WTC11 (cell line): ENCODE data around the gene ATG5. TPM values are rescaled to one million over a fixed set of nuclear protein-coding genes. Genes with fewer than 3 reads are reported as not detected.

Experiments
- ATAC-seq: fragments of 200-7000 bp; cut with Tn5 transposase; 2 replicates; pipeline ENCODE4 v1.10.0; 2021; ENCODE audit warnings: mild to moderate bottlenecking, moderate library complexity
- CTCF ChIA-PET: fragments of 300-600 bp; sonication (Branson Sonifier 250); formaldehyde crosslinking; loops from one replicate; lab custom pipeline; 2021; ENCODE audit warnings: antibody characterized with exemption; lab: Charles Lee
- POLR2A ChIA-PET: fragments of 350-600 bp; sonication (Branson Sonifier 250); formaldehyde crosslinking; loops from one replicate; lab custom pipeline; 2021; ENCODE audit warnings: antibody characterized with exemption; lab: Charles Lee
- DNase-seq: peaks from one replicate; pipeline ENCODE4 v3.0.0; 2021; ENCODE audit warnings: low spot score
- H3K27ac Mint-ChIP-seq: 2 replicates; pipeline ENCODE4 v1.8.0; 2021; ENCODE audit warnings: mixed read lengths
- H3K27me3 Mint-ChIP-seq: 2 replicates; pipeline ENCODE4 v1.8.0; 2021; ENCODE audit warnings: low read depth, mild to moderate bottlenecking, moderate library complexity, mixed read lengths
- H3K36me3 Mint-ChIP-seq: 2 replicates; pipeline ENCODE4 v1.8.0; 2021; ENCODE audit warnings: mixed read lengths
- H3K4me1 Mint-ChIP-seq: 2 replicates; pipeline ENCODE4 v1.8.0; 2022; ENCODE audit warnings: mixed read lengths
- H3K4me3 Mint-ChIP-seq: 2 replicates; pipeline ENCODE4 v1.8.0; 2021; ENCODE audit warnings: mild to moderate bottlenecking, moderate library complexity, mixed read lengths
- H3K9me3 Mint-ChIP-seq: 2 replicates; pipeline ENCODE4 v1.8.0; 2021; ENCODE audit warnings: mixed read lengths
- ATF1 ChIP-seq: sonication (generic); formaldehyde crosslinking; IDR thresholded peaks from 2 replicates; pipeline ENCODE4 v1.8.1; 2023; ENCODE audit warnings: mild to moderate bottlenecking, moderate library complexity, missing genetic modification reagents
- ATF3 ChIP-seq: sonication (generic); formaldehyde crosslinking; conservative IDR thresholded peaks from 2 replicates; pipeline ENCODE4 v1.8.1; 2022; ENCODE audit warnings: mild to moderate bottlenecking, missing genetic modification reagents
- CDX4 ChIP-seq: fragments of 250-450 bp; sonication (Bioruptor Pico); IDR thresholded peaks from 2 replicates; pipeline ENCODE4 v1.9.0; 2021; ENCODE audit warnings: moderate library complexity, mild to moderate bottlenecking, inconsistent platforms, borderline replicate concordance
- E2F1 ChIP-seq: sonication (generic); formaldehyde crosslinking; IDR thresholded peaks from 2 replicates; pipeline ENCODE4 v1.8.0; 2022; ENCODE audit warnings: mild to moderate bottlenecking, missing genetic modification reagents
- E2F5 ChIP-seq: sonication (generic); formaldehyde crosslinking; IDR thresholded peaks from 2 replicates; pipeline ENCODE4 v1.8.1; 2022; ENCODE audit warnings: mild to moderate bottlenecking, moderate library complexity, missing genetic modification reagents
- FOXP1 ChIP-seq: sonication (generic); formaldehyde crosslinking; IDR thresholded peaks from 2 replicates; pipeline ENCODE4 v1.8.0; 2022; ENCODE audit warnings: missing genetic modification reagents, mild to moderate bottlenecking, moderate library complexity, borderline replicate concordance
- GTF2I ChIP-seq: fragments of 250-450 bp; sonication (Bioruptor Pico); conservative IDR thresholded peaks from 2 replicates; pipeline ENCODE4 v1.4.0; 2021; ENCODE audit warnings: mild to moderate bottlenecking
- MXD4 ChIP-seq: fragments of 250-450 bp; sonication (Bioruptor Pico); IDR thresholded peaks from 2 replicates; pipeline ENCODE4 v1.8.0; 2021; ENCODE audit warnings: mild to moderate bottlenecking, moderate library complexity, borderline replicate concordance
- MYBL2 ChIP-seq: sonication (generic); formaldehyde crosslinking; IDR thresholded peaks from 2 replicates; pipeline ENCODE4 v1.8.1; 2023; ENCODE audit warnings: mild to moderate bottlenecking, moderate library complexity, missing genetic modification reagents
- NR2C2 ChIP-seq: sonication (generic); formaldehyde crosslinking; IDR thresholded peaks from 2 replicates; pipeline ENCODE4 v1.8.0; 2022; ENCODE audit warnings: mild to moderate bottlenecking, missing genetic modification reagents
- RORB ChIP-seq: fragments of 250-450 bp; sonication (Bioruptor Pico); IDR thresholded peaks from 2 replicates; pipeline ENCODE4 v1.9.0; 2021; ENCODE audit warnings: mild to moderate bottlenecking
- SP1 ChIP-seq: sonication (generic); formaldehyde crosslinking; conservative IDR thresholded peaks from 2 replicates; pipeline ENCODE4 v1.8.1; 2022; ENCODE audit warnings: missing genetic modification reagents
- STAT6 ChIP-seq: sonication (generic); formaldehyde crosslinking; conservative IDR thresholded peaks from 2 replicates; pipeline ENCODE4 v1.8.1; 2023; ENCODE audit warnings: mild to moderate bottlenecking, low read depth, missing genetic modification reagents, moderate library complexity
- USF2 ChIP-seq: sonication (generic); formaldehyde crosslinking; IDR thresholded peaks from 2 replicates; pipeline ENCODE4 v1.8.1; 2023; ENCODE audit warnings: mild to moderate bottlenecking, missing genetic modification reagents, moderate library complexity
- ZBTB21 ChIP-seq: sonication (generic); formaldehyde crosslinking; IDR thresholded peaks from 2 replicates; pipeline ENCODE4 v1.8.1; 2023; ENCODE audit warnings: mild to moderate bottlenecking, missing genetic modification reagents, borderline replicate concordance
- ZNF138 ChIP-seq: sonication (generic); formaldehyde crosslinking; conservative IDR thresholded peaks from 2 replicates; pipeline ENCODE4 v1.8.1; 2022; ENCODE audit warnings: mild to moderate bottlenecking, moderate library complexity, missing genetic modification reagents
- ZNF281 ChIP-seq: sonication (generic); formaldehyde crosslinking; IDR thresholded peaks from 2 replicates; pipeline ENCODE4 v1.8.0; 2023; ENCODE audit warnings: mild to moderate bottlenecking, missing genetic modification reagents
- ZNF416 ChIP-seq: fragments of 250-450 bp; sonication (Bioruptor Pico); IDR thresholded peaks from 2 replicates; pipeline ENCODE4 v1.9.0; 2021; ENCODE audit warnings: mild to moderate bottlenecking, inconsistent platforms
- ZNF425 ChIP-seq: fragments of 250-450 bp; sonication (Bioruptor Pico); conservative IDR thresholded peaks from 2 replicates; pipeline ENCODE4 v1.9.0; 2021; ENCODE audit warnings: mild to moderate bottlenecking
- total RNA-seq: library from RNA; stranded (reverse); gene quantifications from 3 replicates; pipeline ENCODE4 v1.2.3, GENCODE V29; 2021

The ATG5 gene
- total RNA-seq, 1 experiment from 2014 or later = 32.6 TPM

- TF ChIP-seq ZNF281 = no peak
- TF ChIP-seq, all 79 proteins: peak for 0
Observed at GRCh38 chr6:106184629-106185028, 140.9 kb downstream of the ATG5 start (continued).

GRCh38 chr6:106183430-106183829, 142.1 kb downstream of the ATG5 start:
- Mint-ChIP-seq H3K9me3 (no peaks in the 10 kb centered on the region), H3K27me3 (no peaks in the 10 kb centered on the region), H3K36me3 (0 out of 2 replicates have a peak, but pooled peaks cover 4% of the 10 kb centered on the region), H3K4me3 (no peak overlapping the region), H3K4me1 (peaks cover 9% of the 10 kb centered on the region), H3K27ac (no peak overlapping the region)
- ChIA-PET POLR2A (interaction anchor here (0.6 kb wide), 1 partner anchor 320 kb away, joined by 4 read pairs; no protein-coding TSS in a partner anchor), CTCF (no interaction called here)
- DNase-seq (no peak), ATAC-seq (no peak)
- TF ChIP-seq ZNF425 (no peak), E2F5 (CRISPR knock-in tag) (no peak), MYBL2 (CRISPR knock-in tag) (no peak), ZNF281 (no peak), STAT6 (CRISPR knock-in tag) (no peak), NR2C2 (CRISPR knock-in tag) (no peak), CDX4 (CRISPR knock-in tag) (no peak), E2F1 (no peak), ZBTB21 (CRISPR knock-in tag) (no peak), MXD4 (CRISPR knock-in tag) (no peak), SP1 (CRISPR knock-in tag) (no peak), ATF3 (CRISPR knock-in tag) (no peak), FOXP1 (CRISPR knock-in tag) (no peak), USF2 (CRISPR knock-in tag) (no peak), RORB (CRISPR knock-in tag) (no peak), GTF2I (CRISPR knock-in tag) (no peak), ZNF416 (CRISPR knock-in tag) (no peak), ATF1 (no peak), ZNF138 (CRISPR knock-in tag) (no peak)
